ENCODE data around the gene MT1E. TPM values are rescaled to one million over a fixed set of nuclear protein-coding genes. Genes with fewer than 3 reads are reported as not detected.

MT1E gene
- total and polyA plus RNA-seq, 2 of the 13 experiments (the other 11 are each of a cell fraction or from before 2014, with no cell fraction given), result 110 to 1,072 TPM

DNA sequence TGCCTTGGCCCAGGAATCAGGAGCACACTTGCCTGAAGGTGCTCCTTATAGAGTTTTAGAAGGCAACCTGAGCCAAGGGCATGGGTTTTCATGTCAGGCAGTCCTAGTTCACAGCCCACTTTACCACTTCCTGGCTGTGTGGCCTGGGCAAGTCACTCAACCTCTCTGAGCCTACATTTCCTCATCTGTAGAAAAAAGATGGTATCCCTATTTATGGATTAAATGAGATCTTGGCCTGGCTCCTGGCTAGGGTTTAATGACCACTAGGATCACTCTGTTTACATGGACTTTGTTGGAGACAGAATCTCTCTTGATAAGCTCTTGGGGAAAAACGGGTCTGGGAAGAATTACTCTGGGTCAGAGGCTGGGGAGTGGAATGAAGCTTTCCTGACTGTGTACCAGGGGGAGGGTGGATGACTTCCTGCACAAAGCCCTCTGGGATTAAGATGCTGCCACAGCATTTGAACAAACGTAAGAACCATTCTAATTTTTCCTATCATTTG is 14.9 kb upstream of the MT1E start (continued):
- TF ChIP-seq, protein P1, sequence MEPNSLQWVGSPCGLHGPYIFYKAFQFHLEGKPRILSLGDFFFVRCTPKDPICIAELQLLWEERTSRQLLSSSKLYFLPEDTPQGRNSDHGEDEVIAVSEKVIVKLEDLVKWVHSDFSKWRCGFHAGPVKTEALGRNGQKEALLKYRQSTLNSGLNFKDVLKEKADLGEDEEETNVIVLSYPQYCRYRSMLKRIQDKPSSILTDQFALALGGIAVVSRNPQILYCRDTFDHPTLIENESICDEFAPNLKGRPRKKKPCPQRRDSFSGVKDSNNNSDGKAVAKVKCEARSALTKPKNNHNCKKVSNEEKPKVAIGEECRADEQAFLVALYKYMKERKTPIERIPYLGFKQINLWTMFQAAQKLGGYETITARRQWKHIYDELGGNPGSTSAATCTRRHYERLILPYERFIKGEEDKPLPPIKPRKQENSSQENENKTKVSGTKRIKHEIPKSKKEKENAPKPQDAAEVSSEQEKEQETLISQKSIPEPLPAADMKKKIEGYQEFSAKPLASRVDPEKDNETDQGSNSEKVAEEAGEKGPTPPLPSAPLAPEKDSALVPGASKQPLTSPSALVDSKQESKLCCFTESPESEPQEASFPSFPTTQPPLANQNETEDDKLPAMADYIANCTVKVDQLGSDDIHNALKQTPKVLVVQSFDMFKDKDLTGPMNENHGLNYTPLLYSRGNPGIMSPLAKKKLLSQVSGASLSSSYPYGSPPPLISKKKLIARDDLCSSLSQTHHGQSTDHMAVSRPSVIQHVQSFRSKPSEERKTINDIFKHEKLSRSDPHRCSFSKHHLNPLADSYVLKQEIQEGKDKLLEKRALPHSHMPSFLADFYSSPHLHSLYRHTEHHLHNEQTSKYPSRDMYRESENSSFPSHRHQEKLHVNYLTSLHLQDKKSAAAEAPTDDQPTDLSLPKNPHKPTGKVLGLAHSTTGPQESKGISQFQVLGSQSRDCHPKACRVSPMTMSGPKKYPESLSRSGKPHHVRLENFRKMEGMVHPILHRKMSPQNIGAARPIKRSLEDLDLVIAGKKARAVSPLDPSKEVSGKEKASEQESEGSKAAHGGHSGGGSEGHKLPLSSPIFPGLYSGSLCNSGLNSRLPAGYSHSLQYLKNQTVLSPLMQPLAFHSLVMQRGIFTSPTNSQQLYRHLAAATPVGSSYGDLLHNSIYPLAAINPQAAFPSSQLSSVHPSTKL (CRISPR knock-in tag; IDR thresholded peaks at IDR 0.05), result no peak
- TF ChIP-seq ZNF264 (CRISPR knock-in tag; IDR thresholded peaks at IDR 0.05) (0 out of 2 replicates have a peak, but pooled peaks have one; percentile 54), FOXA3 (CRISPR knock-in tag; IDR thresholded peaks at IDR 0.05) (no peak), ZNF232 (CRISPR knock-in tag; IDR thresholded peaks at IDR 0.05; ENCODE audit: borderline replicate concordance) (0 out of 2 replicates have a peak, but pooled peaks have one; percentile 10), ZNF138 (CRISPR knock-in tag; IDR thresholded peaks at IDR 0.05; ENCODE audit: low read depth) (no peak), KLF16 (CRISPR knock-in tag; IDR thresholded peaks at IDR 0.05) (no peak), NCOA5 (CRISPR knock-in tag; IDR thresholded peaks at IDR 0.05) (no peak), NFKBIZ (CRISPR knock-in tag; IDR thresholded peaks at IDR 0.05) (no peak), ZNF607 (CRISPR knock-in tag; IDR thresholded peaks at IDR 0.05; ENCODE audit: borderline replicate concordance) (no peak), KDM1A (CRISPR knock-in tag; IDR thresholded peaks at IDR 0.05) (peak; percentile 59; the same call in 1 of the 2 replicates), ZNF263 (CRISPR knock-in tag; IDR thresholded peaks at IDR 0.05) (peak; percentile 77), MEIS2 (CRISPR knock-in tag; IDR thresholded peaks at IDR 0.05) (0 out of 2 replicates have a peak, but pooled peaks have one; percentile 15), ZNF510 (CRISPR knock-in tag; IDR thresholded peaks at IDR 0.05; ENCODE audit: low read depth) (no peak)
- TF ChIP-seq, protein P2, sequence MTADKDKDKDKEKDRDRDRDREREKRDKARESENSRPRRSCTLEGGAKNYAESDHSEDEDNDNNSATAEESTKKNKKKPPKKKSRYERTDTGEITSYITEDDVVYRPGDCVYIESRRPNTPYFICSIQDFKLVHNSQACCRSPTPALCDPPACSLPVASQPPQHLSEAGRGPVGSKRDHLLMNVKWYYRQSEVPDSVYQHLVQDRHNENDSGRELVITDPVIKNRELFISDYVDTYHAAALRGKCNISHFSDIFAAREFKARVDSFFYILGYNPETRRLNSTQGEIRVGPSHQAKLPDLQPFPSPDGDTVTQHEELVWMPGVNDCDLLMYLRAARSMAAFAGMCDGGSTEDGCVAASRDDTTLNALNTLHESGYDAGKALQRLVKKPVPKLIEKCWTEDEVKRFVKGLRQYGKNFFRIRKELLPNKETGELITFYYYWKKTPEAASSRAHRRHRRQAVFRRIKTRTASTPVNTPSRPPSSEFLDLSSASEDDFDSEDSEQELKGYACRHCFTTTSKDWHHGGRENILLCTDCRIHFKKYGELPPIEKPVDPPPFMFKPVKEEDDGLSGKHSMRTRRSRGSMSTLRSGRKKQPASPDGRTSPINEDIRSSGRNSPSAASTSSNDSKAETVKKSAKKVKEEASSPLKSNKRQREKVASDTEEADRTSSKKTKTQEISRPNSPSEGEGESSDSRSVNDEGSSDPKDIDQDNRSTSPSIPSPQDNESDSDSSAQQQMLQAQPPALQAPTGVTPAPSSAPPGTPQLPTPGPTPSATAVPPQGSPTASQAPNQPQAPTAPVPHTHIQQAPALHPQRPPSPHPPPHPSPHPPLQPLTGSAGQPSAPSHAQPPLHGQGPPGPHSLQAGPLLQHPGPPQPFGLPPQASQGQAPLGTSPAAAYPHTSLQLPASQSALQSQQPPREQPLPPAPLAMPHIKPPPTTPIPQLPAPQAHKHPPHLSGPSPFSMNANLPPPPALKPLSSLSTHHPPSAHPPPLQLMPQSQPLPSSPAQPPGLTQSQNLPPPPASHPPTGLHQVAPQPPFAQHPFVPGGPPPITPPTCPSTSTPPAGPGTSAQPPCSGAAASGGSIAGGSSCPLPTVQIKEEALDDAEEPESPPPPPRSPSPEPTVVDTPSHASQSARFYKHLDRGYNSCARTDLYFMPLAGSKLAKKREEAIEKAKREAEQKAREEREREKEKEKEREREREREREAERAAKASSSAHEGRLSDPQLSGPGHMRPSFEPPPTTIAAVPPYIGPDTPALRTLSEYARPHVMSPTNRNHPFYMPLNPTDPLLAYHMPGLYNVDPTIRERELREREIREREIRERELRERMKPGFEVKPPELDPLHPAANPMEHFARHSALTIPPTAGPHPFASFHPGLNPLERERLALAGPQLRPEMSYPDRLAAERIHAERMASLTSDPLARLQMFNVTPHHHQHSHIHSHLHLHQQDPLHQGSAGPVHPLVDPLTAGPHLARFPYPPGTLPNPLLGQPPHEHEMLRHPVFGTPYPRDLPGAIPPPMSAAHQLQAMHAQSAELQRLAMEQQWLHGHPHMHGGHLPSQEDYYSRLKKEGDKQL (CRISPR knock-in tag; IDR thresholded peaks at IDR 0.05; ENCODE audit: low read depth), result no peak

Measured in HepG2 (cell line).